Natural killer cell (primary cell): ENCODE data around the gene MEPCE. TPM values are rescaled to one million over a fixed set of nuclear protein-coding genes. Genes with fewer than 3 reads are reported as not detected.

Source experiments
- ATAC-seq, 3 donors: fragments of 150-1000 bp in 2 of 3; fragments of 200-7000 bp in 1 of 3; cut with Tn5 transposase; 1 replicate in 1 of 3; 2 replicates in 2 of 3; pipeline ENCODE4 v1.10.0; 2021; ENCODE audit warnings: mild to moderate bottlenecking in 2 of 3, moderate library complexity in 2 of 3
- DNase-seq, 2 donors: peaks; one replicate each; pipeline versions ENCODE4 v3.0.0 to v3.0.0-alpha.2; 2013 to 2021; ENCODE audit warnings: mixed read lengths in 1 of 2
- H3K27ac ChIP-seq: one replicate; pipeline ENCODE4 v1.5.1; 2013; ENCODE audit warnings: mild to moderate bottlenecking, low read length
- H3K27me3 ChIP-seq: one replicate; pipeline ENCODE4 v1.6.1; 2013; ENCODE audit warnings: low read length; ENCODE audit not compliant: control insufficient read depth, insufficient read depth
- H3K36me3 ChIP-seq: one replicate; pipeline ENCODE4 v1.6.1; 2013; ENCODE audit warnings: low read length; ENCODE audit not compliant: control insufficient read depth, insufficient read depth
- H3K4me1 ChIP-seq: one replicate; pipeline ENCODE4 v1.6.1; 2013; ENCODE audit warnings: low read length; ENCODE audit not compliant: control insufficient read depth, insufficient read depth
- H3K4me3 ChIP-seq: one replicate; pipeline ENCODE4 v1.5.1; 2013; ENCODE audit warnings: low read length
- H3K9me3 ChIP-seq: one replicate; pipeline ENCODE4 v1.6.1; 2013; ENCODE audit warnings: low read length; ENCODE audit not compliant: control insufficient read depth, insufficient read depth
- H3K27ac Mint-ChIP-seq, 2 donors: one replicate each; pipeline ENCODE4 v1.8.0; 2022; ENCODE audit warnings: mild to moderate bottlenecking in 2 of 2, mixed read lengths in 2 of 2, moderate library complexity in 1 of 2
- H3K27me3 Mint-ChIP-seq, 2 donors: one replicate each; pipeline ENCODE4 v1.8.0; 2022; ENCODE audit warnings: low read depth in 2 of 2, mixed read lengths in 2 of 2
- H3K36me3 Mint-ChIP-seq: one replicate; pipeline ENCODE4 v1.8.0; 2022; ENCODE audit warnings: mixed read lengths
- H3K4me1 Mint-ChIP-seq, 2 donors: one replicate each; pipeline ENCODE4 v1.8.0; 2022; ENCODE audit warnings: mixed read lengths in 2 of 2
- H3K4me3 Mint-ChIP-seq: one replicate; pipeline ENCODE4 v1.8.0; 2022; ENCODE audit warnings: mild to moderate bottlenecking, moderate library complexity, mixed read lengths
- H3K9me3 Mint-ChIP-seq, 2 donors: one replicate each; pipeline ENCODE4 v1.8.0; 2022; ENCODE audit warnings: mixed read lengths in 2 of 2
- CTCF ChIP-seq: fragments of 200-600 bp; IDR thresholded peaks from one replicate; pipeline ENCODE4 v1.8.0; 2022; ENCODE audit warnings: antibody characterized with exemption
- WGBS: methylation state at CpG from one replicate; pipeline ENCODE4 v1.1.7; 2013; ENCODE audit warnings: missing lambda C conversion rate; ENCODE audit not compliant: insufficient coverage; 5-methylcytosine and 5-hydroxymethylcytosine counted together
- intact Hi-C: fragments of 100-400 bp; cut with micrococcal nuclease; formaldehyde crosslinking; loops from one replicate; pipeline ENCODE4 v1.14.2; 2022
- total RNA-seq, 4 donors: library from RNA; stranded (reverse); fragments of 120-200 nt in 1 of 4; gene quantifications; one replicate each; pipeline versions ENCODE4 v1.2.3 to v1.2.4, GENCODE V29; 2013 to 2022

MEPCE gene
- total RNA-seq, 3 donors from 2014 or later (not counting 1 experiment from before 2014, with no cell fraction given): 48.1 to 54.9 (median 54.1) TPM

DNA sequence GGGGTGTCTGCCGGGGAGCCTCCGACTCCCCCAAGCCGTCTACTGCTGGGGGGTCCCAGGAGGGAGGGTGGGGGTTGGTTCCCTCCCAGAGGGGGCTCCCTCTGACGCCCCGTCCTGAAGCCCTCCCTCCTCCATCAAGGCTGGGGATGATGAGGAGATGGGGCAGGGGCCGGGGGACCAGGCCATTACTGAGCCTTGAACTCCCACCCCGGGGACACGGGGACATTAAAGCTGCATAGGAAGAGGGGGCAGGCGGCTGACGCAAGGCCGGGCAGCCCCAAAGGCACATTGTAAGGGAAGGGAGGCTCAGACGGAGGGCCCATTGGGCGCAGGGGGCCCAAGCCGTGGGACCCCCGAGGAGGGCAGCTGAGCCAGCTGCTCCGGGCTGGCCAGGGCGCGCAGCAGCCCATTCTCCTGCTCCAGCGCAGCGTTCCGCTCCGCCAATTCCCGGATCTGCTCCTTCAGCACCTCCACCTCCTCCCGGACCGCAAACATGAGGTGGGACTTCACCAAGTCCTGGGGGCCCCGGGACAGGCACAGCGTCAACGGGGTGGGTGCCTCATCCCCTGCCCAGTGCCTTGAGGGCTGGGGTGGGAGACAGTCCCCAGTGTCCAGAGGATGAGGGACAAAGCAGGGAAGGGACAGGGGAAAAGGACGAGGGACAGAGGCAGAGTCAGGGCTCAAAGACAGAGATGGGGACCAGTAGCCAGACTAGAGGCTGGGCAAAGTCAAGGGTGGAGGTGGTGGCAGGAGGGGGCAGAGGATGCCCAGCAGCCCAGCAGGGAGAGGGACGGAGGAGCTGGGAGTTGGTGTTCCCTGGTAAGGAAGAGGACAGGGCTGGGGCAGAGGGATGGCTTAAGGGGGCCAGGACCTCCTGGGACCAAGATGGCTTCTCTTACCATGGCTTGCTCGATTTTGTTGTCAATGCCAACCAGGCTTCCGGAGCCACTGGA, 37.3 kb downstream of the MEPCE start:
- intact Hi-C loops: no loop called here
- H3K27ac ChIP-seq: no peak overlapping the region
- peaks cover 8% of the 10 kb centered on the region for H3K4me1 ChIP-seq
- no peaks in the 10 kb centered on the region for H3K27me3 Mint-ChIP-seq
- WGBS: 94% methylated on average over 27 of the region's 32 CpGs
- no peaks in the 10 kb centered on the region for H3K9me3 ChIP-seq
- peaks cover 0 to 22% of the 10 kb centered on the region in 2 donors for H3K4me1 Mint-ChIP-seq
- H3K4me3 Mint-ChIP-seq: no peak overlapping the region
- DNase-seq: no peak
- peak overlapping the region in 1 of 2 donors; percentile 42 for H3K27ac Mint-ChIP-seq
- H3K36me3 ChIP-seq: peaks cover 51% of the 10 kb centered on the region
- no peaks in the 10 kb centered on the region for H3K27me3 ChIP-seq
- H3K9me3 Mint-ChIP-seq: no peaks in the 10 kb centered on the region
- H3K4me3 ChIP-seq: no peak overlapping the region
- no peaks in the 10 kb centered on the region for H3K36me3 Mint-ChIP-seq
- ATAC-seq: no peak
- no peak for TF ChIP-seq CTCF

GRCh38 chr7:100467638-100468373, 38.2 kb downstream of the MEPCE start:
- intact Hi-C loops: loop anchor here (2.0 kb wide), 1 partner anchor 257 kb away; no protein-coding TSS in a partner anchor
- H3K4me1 ChIP-seq: peaks cover 12% of the 10 kb centered on the region
- H3K27ac Mint-ChIP-seq: peak overlapping the region in 1 of 2 donors; percentile 42
- no peaks in the 10 kb centered on the region for H3K9me3 ChIP-seq
- H3K4me3 ChIP-seq: no peak overlapping the region
- H3K27me3 Mint-ChIP-seq: no peaks in the 10 kb centered on the region
- no peaks in the 10 kb centered on the region for H3K36me3 Mint-ChIP-seq
- no peak for TF ChIP-seq CTCF
- WGBS: 92% methylated on average over 22 of the region's 22 CpGs
- H3K36me3 ChIP-seq: peaks cover 54% of the 10 kb centered on the region
- no peaks in the 10 kb centered on the region for H3K9me3 Mint-ChIP-seq
- no peaks in the 10 kb centered on the region for H3K27me3 ChIP-seq
- ATAC-seq: no peak
- no peak overlapping the region for H3K27ac ChIP-seq
- peaks cover 0 to 23% of the 10 kb centered on the region in 2 donors for H3K4me1 Mint-ChIP-seq
- DNase-seq: no peak
- no peak overlapping the region for H3K4me3 Mint-ChIP-seq

GRCh38 chr7:100469227-100470044, 39.8 kb downstream of the MEPCE start:
- peak; percentile 84 to 91 for DNase-seq
- no peak overlapping the region for H3K27ac ChIP-seq
- peak; percentile 91 to 98 (median 94) for ATAC-seq
- H3K36me3 ChIP-seq: peaks cover 59% of the 10 kb centered on the region
- intact Hi-C loops: loop anchor here (1.0 to 10.0 kb wide), 4 partner anchors 90 to 385 kb away; partner anchors contain the start of genes GIGYF1 and SLC12A9
- H3K27me3 Mint-ChIP-seq: no peaks in the 10 kb centered on the region
- H3K9me3 ChIP-seq: no peaks in the 10 kb centered on the region
- peak; percentile 86 for TF ChIP-seq CTCF
- no peak overlapping the region for H3K4me3 Mint-ChIP-seq
- 34% methylated on average over 13 of the region's 13 CpGs for WGBS
- no peaks in the 10 kb centered on the region for H3K36me3 Mint-ChIP-seq
- H3K27me3 ChIP-seq: no peaks in the 10 kb centered on the region
- H3K4me1 ChIP-seq: peaks cover 26% of the 10 kb centered on the region
- no peak overlapping the region for H3K4me3 ChIP-seq
- H3K9me3 Mint-ChIP-seq: no peaks in the 10 kb centered on the region
- H3K27ac Mint-ChIP-seq: peak overlapping the region in 1 of 2 donors; percentile 18
- peaks cover 0 to 34% of the 10 kb centered on the region in 2 donors for H3K4me1 Mint-ChIP-seq
